GM12864 (cell line): ENCODE results near the gene DNM2.

Source experiments
- DNase-seq: peaks from one replicate; pipeline ENCODE4 v3.0.0-alpha.2; 2011; ENCODE audit warnings: low read depth
- H3K4me3 ChIP-seq: 2 replicates; pipeline ENCODE4 v1.5.1; 2011; ENCODE audit warnings: mild to moderate bottlenecking, low read depth, low read length, control low read depth
- TF ChIP-seq, protein P1 (sequence below): IDR thresholded peaks from 2 replicates; pipeline ENCODE4 v1.5.1; 2011; ENCODE audit warnings: low read depth, mild to moderate bottlenecking, moderate library complexity, low read length, control low read depth, inconsistent platforms; ENCODE audit errors: missing control alignments

DNM2 gene

DNA sequence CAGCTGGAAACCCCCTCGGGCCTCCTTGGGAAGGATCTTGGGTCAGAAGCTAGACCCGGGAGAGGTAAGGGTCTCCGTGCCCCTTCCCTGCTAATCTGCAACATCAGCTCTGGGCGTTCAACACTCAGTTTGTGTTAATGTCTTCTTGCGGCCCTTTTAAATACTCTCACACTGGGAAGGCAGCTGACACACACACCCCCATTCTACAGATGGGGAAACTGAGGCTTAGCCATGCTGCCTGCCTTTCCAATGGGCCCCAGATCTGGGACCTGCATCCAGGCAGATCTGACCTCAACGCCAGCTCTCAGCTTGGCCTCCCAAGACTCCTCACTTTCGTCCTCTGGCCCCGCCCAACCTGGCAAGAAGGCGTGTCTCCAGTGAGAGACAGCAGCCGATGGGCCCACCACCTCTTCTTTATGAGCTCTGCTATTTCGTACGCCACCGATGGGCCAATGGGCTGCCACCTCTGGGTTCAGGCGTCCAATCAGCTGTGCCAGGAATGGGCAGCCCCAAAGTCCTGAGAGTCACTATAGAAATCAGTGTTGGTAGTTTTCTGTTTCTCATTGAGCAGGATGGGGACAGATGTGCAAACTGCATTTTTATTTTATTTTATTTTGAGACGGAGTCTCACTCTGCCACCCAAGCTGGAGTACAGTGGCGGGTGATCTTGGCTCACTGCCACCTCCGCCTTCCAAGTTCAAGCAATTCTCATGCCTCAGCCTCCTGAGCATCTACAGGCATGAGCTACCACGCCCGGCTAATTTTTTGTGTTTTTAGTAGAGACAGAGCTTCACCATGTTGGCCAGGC lies 43.8 kb downstream of the DNM2 start:
- TF ChIP-seq, protein P1, sequence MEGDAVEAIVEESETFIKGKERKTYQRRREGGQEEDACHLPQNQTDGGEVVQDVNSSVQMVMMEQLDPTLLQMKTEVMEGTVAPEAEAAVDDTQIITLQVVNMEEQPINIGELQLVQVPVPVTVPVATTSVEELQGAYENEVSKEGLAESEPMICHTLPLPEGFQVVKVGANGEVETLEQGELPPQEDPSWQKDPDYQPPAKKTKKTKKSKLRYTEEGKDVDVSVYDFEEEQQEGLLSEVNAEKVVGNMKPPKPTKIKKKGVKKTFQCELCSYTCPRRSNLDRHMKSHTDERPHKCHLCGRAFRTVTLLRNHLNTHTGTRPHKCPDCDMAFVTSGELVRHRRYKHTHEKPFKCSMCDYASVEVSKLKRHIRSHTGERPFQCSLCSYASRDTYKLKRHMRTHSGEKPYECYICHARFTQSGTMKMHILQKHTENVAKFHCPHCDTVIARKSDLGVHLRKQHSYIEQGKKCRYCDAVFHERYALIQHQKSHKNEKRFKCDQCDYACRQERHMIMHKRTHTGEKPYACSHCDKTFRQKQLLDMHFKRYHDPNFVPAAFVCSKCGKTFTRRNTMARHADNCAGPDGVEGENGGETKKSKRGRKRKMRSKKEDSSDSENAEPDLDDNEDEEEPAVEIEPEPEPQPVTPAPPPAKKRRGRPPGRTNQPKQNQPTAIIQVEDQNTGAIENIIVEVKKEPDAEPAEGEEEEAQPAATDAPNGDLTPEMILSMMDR: no peak
- H3K4me3 ChIP-seq: no peak overlapping the region
- DNase-seq: no peak

DNA sequence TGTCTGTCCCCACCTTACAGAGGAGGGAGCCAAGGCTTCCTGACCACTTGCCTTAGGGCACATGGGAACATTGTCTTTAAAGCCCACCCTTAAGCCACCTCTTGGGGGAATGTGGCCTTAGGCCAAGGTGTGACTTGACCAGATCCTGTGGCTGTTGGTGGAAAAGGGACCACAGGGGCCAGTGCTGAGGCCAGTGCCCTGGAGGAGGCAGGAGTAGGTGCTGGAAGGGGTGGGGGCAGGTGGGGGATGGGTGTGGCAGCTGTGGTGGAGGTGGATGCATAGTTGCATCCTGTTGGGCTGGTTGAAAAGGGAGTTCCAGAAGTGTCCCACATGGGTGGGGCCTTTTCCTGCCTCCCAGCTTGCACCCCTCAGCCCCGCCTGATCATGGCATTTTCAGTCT lies 44.8 kb downstream of the DNM2 start:
- TF ChIP-seq, protein P1: no peak
- DNase-seq: no peak

DNA sequence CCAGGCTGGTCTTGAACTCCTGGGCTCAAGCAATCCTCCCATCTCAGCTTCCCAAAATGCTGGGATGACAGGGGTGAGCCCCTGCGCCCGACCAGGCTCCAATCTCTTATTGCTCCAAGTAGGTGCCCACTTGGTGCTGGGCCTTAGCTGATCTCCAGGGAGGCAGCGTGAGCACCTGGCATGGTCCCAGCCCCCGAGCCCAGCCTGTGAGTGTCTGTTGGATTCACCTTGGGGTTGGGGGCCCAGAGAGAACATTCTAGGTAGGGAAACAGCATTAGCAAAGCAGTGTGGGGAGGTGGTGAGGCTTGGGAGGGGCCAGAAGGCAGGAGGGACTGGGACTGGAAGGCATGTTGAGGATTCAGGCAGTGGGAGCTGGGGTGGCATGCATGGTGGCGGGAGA lies 45.5 kb downstream of the DNM2 start:
- no peak overlapping the region for H3K4me3 ChIP-seq
- TF ChIP-seq, protein P1: no peak
- DNase-seq: no peak

More for the DNA sequence above, 44.8 kb downstream of the DNM2 start:
- no peak overlapping the region for H3K4me3 ChIP-seq

DNA sequence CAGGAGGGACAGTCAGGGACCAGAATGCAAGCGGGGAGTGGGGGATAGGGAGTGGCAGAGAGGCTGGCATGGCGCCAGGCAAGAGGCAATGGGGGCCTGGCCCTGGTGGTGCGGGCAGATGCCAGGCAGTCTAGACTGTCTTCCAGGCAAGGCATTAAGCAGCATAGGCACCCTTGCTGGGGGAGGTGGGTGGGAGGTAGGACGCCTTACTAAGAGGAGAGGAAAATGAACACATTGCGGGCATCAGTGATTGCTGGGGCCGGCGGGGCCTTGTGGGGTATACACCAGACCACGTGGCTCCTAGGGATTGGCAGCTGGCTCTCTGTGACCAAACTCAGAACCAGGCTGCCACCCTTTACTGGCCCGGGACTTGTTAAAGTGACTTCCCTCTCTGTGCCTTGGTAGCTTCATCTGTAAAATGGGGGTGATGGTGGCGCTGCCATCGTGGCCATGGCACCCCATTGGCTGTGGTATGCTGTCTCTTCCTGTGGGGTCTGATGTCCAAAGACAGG lies 46.0 kb downstream of the DNM2 start:
- DNase-seq: no peak
- TF ChIP-seq, protein P1: no peak
- no peak overlapping the region for H3K4me3 ChIP-seq

DNA sequence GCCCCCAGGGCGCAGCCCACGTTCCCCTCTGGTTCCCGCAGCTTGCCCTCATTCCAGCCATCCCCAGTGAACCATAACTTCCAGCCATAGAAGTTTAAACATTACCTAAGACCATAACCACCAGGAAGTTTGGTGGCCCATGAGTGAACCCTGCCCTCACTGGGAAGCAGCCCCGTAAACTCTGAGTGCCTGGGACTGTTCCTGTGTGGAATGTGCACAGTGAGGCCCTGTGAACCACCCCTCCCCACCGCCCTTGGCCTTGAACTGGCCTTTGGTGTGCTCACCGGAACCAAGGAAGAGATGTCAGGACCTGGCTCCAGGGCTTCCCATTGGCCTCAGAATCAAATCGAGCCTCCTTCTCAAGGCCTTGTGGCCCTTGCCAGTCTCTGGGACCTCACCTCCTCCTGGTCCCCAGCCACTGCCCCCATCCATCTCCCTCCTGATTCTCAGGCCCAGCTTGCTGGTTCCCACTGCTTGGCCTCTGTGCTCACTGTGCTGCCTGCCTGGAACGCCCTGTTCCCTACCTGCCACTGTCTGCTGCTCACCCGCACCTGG lies 46.5 kb downstream of the DNM2 start:
- DNase-seq: no peak
- H3K4me3 ChIP-seq: no peak overlapping the region
- TF ChIP-seq, protein P1: no peak

DNA sequence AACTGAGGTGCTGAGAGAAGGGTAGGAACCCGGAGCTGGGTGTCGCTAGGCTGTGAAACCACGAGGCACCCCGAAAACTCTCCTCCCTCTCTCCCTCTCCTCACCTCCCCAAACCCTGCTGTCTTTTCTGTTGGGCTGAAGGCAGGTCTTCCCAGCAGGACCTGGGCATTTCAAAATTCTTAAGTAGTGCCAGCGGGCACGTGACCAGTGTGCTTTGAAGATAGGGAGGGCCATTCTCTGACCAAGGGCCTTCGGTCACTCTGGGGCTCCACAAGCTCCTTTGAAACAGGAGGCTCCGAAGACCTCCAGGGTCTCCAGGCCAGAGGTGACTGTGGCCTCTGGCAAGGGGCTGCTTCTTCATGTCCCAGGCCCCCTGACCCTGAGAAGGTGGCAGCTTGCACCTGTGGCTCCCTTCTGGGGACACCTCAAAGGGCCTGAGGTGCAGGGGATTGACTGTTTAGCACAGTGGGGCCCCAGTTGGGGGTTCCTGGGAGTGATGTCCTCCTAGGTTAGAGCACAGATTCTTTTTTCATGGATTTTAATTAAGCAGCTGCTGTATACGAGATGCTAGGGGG lies 48.3 kb downstream of the DNM2 start:
- H3K4me3 ChIP-seq: no peak overlapping the region
- TF ChIP-seq, protein P1: no peak
- DNase-seq: no peak
